Keratinocyte (primary cell): ENCODE results near the gene FAM13A. TPM values are rescaled to one million over a fixed set of nuclear protein-coding genes. Genes with fewer than 3 reads are reported as not detected.

Source experiments
- DNase-seq: peaks from one replicate; pipeline ENCODE4 v3.0.0-alpha.2; 2011; ENCODE audit warnings: low read depth, missing footprints, low spot score
- FAIRE-seq: peaks from 2 replicates; lab custom pipeline; 2011; peaks lifted over from hg19 to GRCh38; lab: Jason Lieb, UNC
- H2AFZ ChIP-seq: 2 replicates; pipeline ENCODE4 v1.6.0; 2012; ENCODE audit warnings: low read length, control low read depth, inconsistent platforms; ENCODE audit not compliant: control insufficient read depth
- H3K27ac ChIP-seq: 2 replicates; pipeline ENCODE4 v1.5.1; 2011; ENCODE audit warnings: low read length; ENCODE audit not compliant: control insufficient read depth, insufficient read depth
- H3K27me3 ChIP-seq: 3 replicates; pipeline ENCODE4 v1.6.0; 2011; ENCODE audit warnings: low read length; ENCODE audit not compliant: control insufficient read depth, insufficient read depth; ENCODE audit errors: extremely low read depth
- H3K36me3 ChIP-seq, 2 experiments: 2 replicates in 1 of 2; 3 replicates in 1 of 2; pipeline ENCODE4 v1.5.1; 2011; ENCODE audit warnings: low read length in 2 of 2, mild to moderate bottlenecking in 1 of 2; ENCODE audit not compliant: control insufficient read depth in 2 of 2, insufficient read depth in 2 of 2; ENCODE audit errors: extremely low read depth in 1 of 2
- H3K4me1 ChIP-seq: 3 replicates; pipeline ENCODE4 v1.5.1; 2011; ENCODE audit warnings: low read length; ENCODE audit not compliant: control insufficient read depth, insufficient read depth; ENCODE audit errors: extremely low read depth
- H3K4me2 ChIP-seq: 3 replicates; pipeline ENCODE4 v1.6.0; 2011; ENCODE audit warnings: low read depth, low read length; ENCODE audit not compliant: control insufficient read depth, insufficient read depth; ENCODE audit errors: extremely low read depth
- H3K4me3 ChIP-seq, 3 experiments: fragments of 200-600 bp in 1 of 3; sonication (generic) in 1 of 3; 2 replicates in 2 of 3; 3 replicates in 1 of 3; pipeline ENCODE4 v1.5.1; 2011 to 2016; ENCODE audit warnings: low read length in 3 of 3, mild to moderate bottlenecking in 3 of 3, control low read depth in 2 of 3, inconsistent platforms in 1 of 3, low read depth in 1 of 3, mixed read lengths in 1 of 3, mixed run types in 1 of 3, moderate library complexity in 1 of 3; ENCODE audit not compliant: control insufficient read depth in 2 of 3, insufficient read depth in 2 of 3; ENCODE audit errors: extremely low read depth in 1 of 3
- H3K79me2 ChIP-seq: 2 replicates; pipeline ENCODE4 v1.6.0; 2012; ENCODE audit warnings: low read length; ENCODE audit not compliant: control insufficient read depth, insufficient read depth
- H3K9ac ChIP-seq: 3 replicates; pipeline ENCODE4 v1.6.0; 2011; ENCODE audit warnings: low read length; ENCODE audit not compliant: control insufficient read depth, insufficient read depth; ENCODE audit errors: extremely low read depth
- H3K9me1 ChIP-seq: 3 replicates; pipeline ENCODE4 v1.6.0; 2011; ENCODE audit warnings: low read length; ENCODE audit not compliant: control insufficient read depth, insufficient read depth; ENCODE audit errors: extremely low read depth
- H3K9me3 ChIP-seq: 2 replicates; pipeline ENCODE4 v1.5.1; 2012; ENCODE audit warnings: low read depth, low read length; ENCODE audit not compliant: control insufficient read depth
- H4K20me1 ChIP-seq: 3 replicates; pipeline ENCODE4 v1.6.0; 2011; ENCODE audit warnings: low read length; ENCODE audit not compliant: control insufficient read depth, insufficient read depth; ENCODE audit errors: extremely low read depth
- CTCF ChIP-seq, 3 experiments: IDR thresholded peaks in 1 of 3; conservative IDR thresholded peaks in 1 of 3; optimal IDR thresholded peaks in 1 of 3; 2 replicates in 2 of 3; 3 replicates in 1 of 3; pipeline versions ENCODE3 to v1.5.1; 2011; ENCODE audit warnings: low read length in 3 of 3, mild to moderate bottlenecking in 3 of 3, moderate library complexity in 2 of 3, control low read depth in 1 of 3, inconsistent platforms in 1 of 3; ENCODE audit not compliant: insufficient read depth in 2 of 3; ENCODE audit errors: extremely low read depth in 1 of 3
- EZH2 ChIP-seq: IDR thresholded peaks from one replicate; pipeline ENCODE4 v1.6.1; 2012; ENCODE audit warnings: inconsistent platforms, mild to moderate bottlenecking, low read length, moderate library complexity
- dilution Hi-C: fragments of 300-500 bp; cut with MboI; formaldehyde crosslinking; loops from one replicate; pipeline ENCODE4 v1.7.0; 2020; ENCODE audit warnings: low sequenced_read_pairs; ENCODE audit not compliant: extremely low pct_ligation_motif_present
- polyA plus RNA-seq, 5 experiments: library from polyadenylated mRNA; depleted of rRNA in 3 of 5; stranded (reverse) in 3 of 5; stranded (forward) in 1 of 5; unstranded in 1 of 5; fragments of >200 nt; gene quantifications; 1 replicate in 1 of 5; 2 replicates in 3 of 5; 3 replicates in 1 of 5; pipeline versions ENCODE4 v1.2.1 to v1.2.3, GENCODE V29; 2011 to 2012; ENCODE audit warnings: missing spikeins in 2 of 5, low read depth in 1 of 5, low replicate concordance in 1 of 5

Gene FAM13A
- polyA plus RNA-seq, 1 donor (not counting 4 experiments of a cell fraction or from before 2014, with no cell fraction given): 6.0 TPM

- H3K9ac ChIP-seq: no peak overlapping the region
- H3K36me3 ChIP-seq: no peaks in the 10 kb centered on the region
- H4K20me1 ChIP-seq: no peaks in the 10 kb centered on the region
- TF ChIP-seq EZH2: no peak
- no peak for TF ChIP-seq CTCF (optimal IDR thresholded peaks at IDR 0.05 in 1 of 3, IDR thresholded peaks at IDR 0.05 in 1 of 3, conservative IDR thresholded peaks at IDR 0.05 in 1 of 3; ENCODE audit: extremely low read depth in 1 of 3, insufficient read depth in 2 of 3, low read length in 3 of 3)
- H3K27ac ChIP-seq: no peak overlapping the region
- DNase-seq (no peak), FAIRE-seq (no peak)
- H3K9me1 ChIP-seq: no peaks in the 10 kb centered on the region
- H3K9me3 ChIP-seq: no peaks in the 10 kb centered on the region
- H3K4me1 ChIP-seq: peaks cover 3% of the 10 kb centered on the region
- H2AFZ ChIP-seq: no peak overlapping the region
- dilution Hi-C loops: no loop called here
- no peaks in the 10 kb centered on the region for H3K79me2 ChIP-seq
- H3K4me2 ChIP-seq: no peak overlapping the region
- H3K4me3 ChIP-seq: no peak overlapping the region
- H3K27me3 ChIP-seq: no peaks in the 10 kb centered on the region
Observed at GRCh38 chr4:88820698-88821415, 236.1 kb downstream of the FAM13A start.

DNA sequence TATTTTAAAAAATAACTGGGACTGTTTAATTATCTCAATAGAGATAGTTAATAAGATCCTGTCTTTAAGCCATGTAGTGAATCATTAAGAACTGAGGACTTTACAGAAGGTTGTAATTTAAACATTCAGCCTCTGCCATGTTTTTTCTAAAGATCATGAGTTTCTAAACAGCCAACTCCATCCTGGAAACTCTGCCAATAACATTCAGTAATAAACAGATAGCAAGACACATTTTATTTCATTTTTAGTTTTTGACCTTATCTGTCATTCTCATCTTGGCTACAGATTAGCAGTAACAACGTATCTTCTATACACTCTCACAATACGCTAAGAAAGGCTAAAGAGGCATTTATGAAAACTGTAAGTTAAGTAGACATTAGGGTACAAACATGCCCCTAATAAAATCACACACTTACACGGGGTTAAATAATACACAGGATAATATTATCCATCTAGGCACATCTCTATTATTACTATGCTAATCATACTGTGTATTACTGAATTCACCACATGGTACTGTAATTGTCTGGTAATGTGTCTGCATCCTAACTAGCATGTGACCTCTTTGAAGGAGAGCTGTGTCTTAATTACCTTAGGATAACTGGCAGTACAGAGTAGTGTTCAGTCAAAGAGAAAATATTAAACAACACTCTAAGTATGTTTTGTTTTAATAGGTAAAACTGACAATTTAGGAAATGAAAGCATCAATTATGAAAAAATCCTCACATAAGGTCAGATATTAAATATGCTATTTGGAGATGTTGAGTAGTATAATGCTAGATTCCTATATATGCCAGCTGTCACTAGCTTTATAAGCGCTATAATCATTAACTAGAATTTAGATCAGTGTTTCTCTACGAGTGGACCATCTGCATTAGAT is 236.9 kb downstream of the FAM13A start:
- DNase-seq (no peak), FAIRE-seq (no peak)
- Histone ChIP-seq H4K20me1 (no peaks in the 10 kb centered on the region), H3K9ac (no peak overlapping the region), H3K9me1 (no peaks in the 10 kb centered on the region), H3K79me2 (no peaks in the 10 kb centered on the region), H3K36me3 (no peaks in the 10 kb centered on the region), H3K4me2 (no peak overlapping the region), H3K9me3 (no peaks in the 10 kb centered on the region), H3K27ac (no peak overlapping the region), H2AFZ (no peak overlapping the region), H3K27me3 (no peaks in the 10 kb centered on the region), H3K4me3 (no peak overlapping the region), H3K4me1 (peaks cover 3% of the 10 kb centered on the region)
- dilution Hi-C loops: no loop called here
- TF ChIP-seq CTCF (optimal IDR thresholded peaks at IDR 0.05 in 1 of 3, IDR thresholded peaks at IDR 0.05 in 1 of 3, conservative IDR thresholded peaks at IDR 0.05 in 1 of 3; ENCODE audit: extremely low read depth in 1 of 3, insufficient read depth in 2 of 3, low read length in 3 of 3) (no peak), EZH2 (no peak)
